Right lobe of liver (tissue), 4 donors: ENCODE data around the gene WBP1.
"Not testable (repeated sequence)": the region's sequence is repeated elsewhere in the genome, so short reads cannot be mapped to it uniquely, and the experiment has no call there.

Experiments
- CTCF ChIP-seq, 4 donors: fragments of 200-600 bp in 3 of 4; fragments of 450-650 bp in 1 of 4; IDR thresholded peaks; one replicate each; pipeline versions ENCODE4 v1.5.1 to v1.8.0; 2016 to 2022; ENCODE audit warnings: antibody characterized with exemption in 4 of 4, mild to moderate bottlenecking in 2 of 4
- POLR2A ChIP-seq: fragments of 450-650 bp; IDR thresholded peaks from one replicate; pipeline ENCODE4 v1.6.1; 2017; ENCODE audit warnings: antibody characterized with exemption, mild to moderate bottlenecking
- donor health status: DM: no; HTN: no; CAD: no.
- donor health status: DM: no; HTN: no; CAD: no.
- donor health status: DM: no; HTN: yes; CAD: no.

GRCh38 chr2:74442483-74443297, 15.5 kb upstream of the WBP1 start:
- TF ChIP-seq CTCF (IDR thresholded peaks at IDR 0.05); POLR2A: not testable (repeated sequence)
